Osteocyte (in vitro differentiated cells): Measurements from ENCODE around the gene TAF11L7. TPM values are rescaled to one million over a fixed set of nuclear protein-coding genes. Genes with fewer than 3 reads are reported as not detected.
"Not testable (repeated sequence)": the region's sequence is repeated elsewhere in the genome, so short reads cannot be mapped to it uniquely, and the experiment has no call there.

Experiments
- DNase-seq: peaks from one replicate; pipeline ENCODE4 v3.0.0; 2021; ENCODE audit warnings: mixed read lengths; ENCODE audit not compliant: unreplicated experiment; ENCODE audit errors: extremely low spot score
- H3K27ac Mint-ChIP-seq: one replicate; pipeline ENCODE4 v1.8.0; 2021; ENCODE audit warnings: mild to moderate bottlenecking, mixed read lengths; ENCODE audit not compliant: unreplicated experiment
- H3K27me3 Mint-ChIP-seq: one replicate; pipeline ENCODE4 v1.8.0; 2021; ENCODE audit warnings: mixed read lengths; ENCODE audit not compliant: unreplicated experiment
- H3K36me3 Mint-ChIP-seq: one replicate; pipeline ENCODE4 v1.8.0; 2021; ENCODE audit warnings: mixed read lengths; ENCODE audit not compliant: unreplicated experiment
- H3K4me1 Mint-ChIP-seq: one replicate; pipeline ENCODE4 v1.8.0; 2021; ENCODE audit warnings: mixed read lengths; ENCODE audit not compliant: unreplicated experiment
- H3K4me3 Mint-ChIP-seq: one replicate; pipeline ENCODE4 v1.8.0; 2021; ENCODE audit warnings: mild to moderate bottlenecking, moderate library complexity, mixed read lengths; ENCODE audit not compliant: unreplicated experiment
- H3K9me3 Mint-ChIP-seq: one replicate; pipeline ENCODE4 v1.8.0; 2021; ENCODE audit warnings: mixed read lengths; ENCODE audit not compliant: unreplicated experiment
- total RNA-seq: library from RNA; stranded (reverse); gene quantifications from 2 replicates; pipeline ENCODE4 v1.2.1, GENCODE V29; 2021
- TF ChIP-seq, protein P1 (sequence below): fragments of 200-600 bp; sonication (generic); IDR thresholded peaks from 2 replicates; pipeline ENCODE4 v1.5.0; 2021; ENCODE audit warnings: antibody characterized with exemption, mild to moderate bottlenecking, moderate library complexity

The TAF11L7 gene
- total RNA-seq, 1 donor from 2014 or later, result not detected

DNA sequence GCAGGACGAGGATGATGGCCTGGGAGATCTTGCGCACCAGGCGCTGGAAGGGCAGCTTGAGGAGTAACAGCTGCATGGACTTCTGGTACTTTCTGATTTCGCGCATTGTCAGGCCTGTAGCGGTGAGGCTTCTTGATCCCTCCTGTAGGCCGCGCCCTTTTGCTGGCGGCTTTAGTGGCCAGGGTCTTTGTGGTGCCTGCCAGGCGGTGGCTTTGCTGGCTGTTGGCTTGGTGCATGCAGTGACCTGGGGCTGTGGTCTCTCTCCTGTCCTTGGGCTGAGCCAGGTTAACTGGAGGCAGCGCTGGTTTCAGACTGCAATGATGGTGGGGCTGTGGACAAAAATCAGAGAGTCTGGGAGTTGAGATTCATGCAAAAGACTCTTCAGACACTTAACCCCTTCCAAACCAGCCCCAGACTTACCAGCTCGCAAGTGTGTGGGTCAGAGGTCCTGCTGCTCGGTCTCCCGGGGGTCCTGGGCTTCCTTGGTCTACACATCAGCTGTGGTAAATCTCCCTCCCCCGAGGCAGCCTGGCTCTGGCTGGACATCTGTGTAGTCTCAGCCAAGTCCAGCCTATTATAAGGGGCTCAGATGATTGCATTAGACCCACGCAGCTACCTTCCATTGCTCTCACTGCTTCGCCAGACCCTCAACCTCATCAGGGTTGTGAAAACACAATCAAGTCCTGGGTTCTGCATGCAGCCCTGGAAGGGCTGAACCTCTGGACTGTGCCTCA lies 29.5 kb upstream of the TAF11L7 start:
- Mint-ChIP-seq H3K4me3 (no peak overlapping the region), H3K4me1 (no peaks in the 10 kb centered on the region)
- TF ChIP-seq, protein P1, sequence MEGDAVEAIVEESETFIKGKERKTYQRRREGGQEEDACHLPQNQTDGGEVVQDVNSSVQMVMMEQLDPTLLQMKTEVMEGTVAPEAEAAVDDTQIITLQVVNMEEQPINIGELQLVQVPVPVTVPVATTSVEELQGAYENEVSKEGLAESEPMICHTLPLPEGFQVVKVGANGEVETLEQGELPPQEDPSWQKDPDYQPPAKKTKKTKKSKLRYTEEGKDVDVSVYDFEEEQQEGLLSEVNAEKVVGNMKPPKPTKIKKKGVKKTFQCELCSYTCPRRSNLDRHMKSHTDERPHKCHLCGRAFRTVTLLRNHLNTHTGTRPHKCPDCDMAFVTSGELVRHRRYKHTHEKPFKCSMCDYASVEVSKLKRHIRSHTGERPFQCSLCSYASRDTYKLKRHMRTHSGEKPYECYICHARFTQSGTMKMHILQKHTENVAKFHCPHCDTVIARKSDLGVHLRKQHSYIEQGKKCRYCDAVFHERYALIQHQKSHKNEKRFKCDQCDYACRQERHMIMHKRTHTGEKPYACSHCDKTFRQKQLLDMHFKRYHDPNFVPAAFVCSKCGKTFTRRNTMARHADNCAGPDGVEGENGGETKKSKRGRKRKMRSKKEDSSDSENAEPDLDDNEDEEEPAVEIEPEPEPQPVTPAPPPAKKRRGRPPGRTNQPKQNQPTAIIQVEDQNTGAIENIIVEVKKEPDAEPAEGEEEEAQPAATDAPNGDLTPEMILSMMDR, result no peak

DNA sequence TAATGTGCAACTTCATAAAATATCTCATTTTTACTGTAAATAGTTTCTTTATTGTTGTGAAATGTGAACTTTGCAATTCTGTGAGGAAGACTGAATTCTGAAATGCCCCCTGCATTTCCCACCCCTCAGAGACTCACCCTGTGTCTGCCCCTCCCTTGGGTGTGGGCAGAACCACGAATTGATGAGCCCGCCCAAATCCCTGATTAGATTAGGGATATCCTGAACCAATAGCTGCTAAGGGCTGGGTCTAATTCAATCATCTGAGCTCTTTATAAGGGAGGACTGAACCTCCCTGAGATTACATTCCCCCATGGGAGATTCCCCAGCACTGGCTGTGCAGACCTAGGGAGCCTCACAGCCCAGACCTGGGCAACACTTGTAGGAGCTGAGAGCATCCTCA lies 24.5 kb upstream of the TAF11L7 start, which contains the start of gene TAF11L12:
TAF11L12 (plus strand) TSS at position 301 of the 400 bp plus-strand sequence.
- DNase-seq, H3K4me1 Mint-ChIP-seq, H3K4me3 Mint-ChIP-seq, H3K27me3 Mint-ChIP-seq, H3K9me3 Mint-ChIP-seq, H3K36me3 Mint-ChIP-seq, H3K27ac Mint-ChIP-seq: not testable (repeated sequence)

More for the DNA sequence above, 29.5 kb upstream of the TAF11L7 start:
- Mint-ChIP-seq H3K27me3 (peaks cover 3% of the 10 kb centered on the region), H3K36me3 (no peaks in the 10 kb centered on the region), H3K9me3 (peaks cover 7% of the 10 kb centered on the region), H3K27ac (no peak overlapping the region)
- no peak for DNase-seq

DNA sequence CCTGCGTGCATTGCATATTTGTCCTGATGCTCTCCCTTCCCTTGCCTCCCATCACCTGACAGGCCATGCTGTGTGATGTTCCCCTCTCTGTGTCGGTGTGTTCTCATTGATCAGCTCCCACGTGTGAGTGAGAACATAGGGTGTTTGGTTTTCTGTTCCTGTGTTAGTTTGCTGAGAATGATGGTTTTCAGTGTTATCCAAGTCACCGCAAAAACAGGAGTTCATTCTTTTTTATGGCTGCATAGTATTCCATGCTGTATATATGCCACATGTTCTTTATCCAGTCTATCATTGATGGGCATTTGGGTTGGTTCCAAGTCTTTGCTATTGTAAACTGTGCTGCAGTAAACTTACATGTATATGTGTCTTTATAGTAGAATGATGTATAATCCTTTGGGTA lies 21.9 kb upstream of the TAF11L7 start:
- not testable (repeated sequence) for H3K27me3 Mint-ChIP-seq, H3K4me3 Mint-ChIP-seq, H3K27ac Mint-ChIP-seq, H3K9me3 Mint-ChIP-seq, DNase-seq, H3K36me3 Mint-ChIP-seq
- H3K4me1 Mint-ChIP-seq, result peaks cover 17% of the 10 kb centered on the region

DNA sequence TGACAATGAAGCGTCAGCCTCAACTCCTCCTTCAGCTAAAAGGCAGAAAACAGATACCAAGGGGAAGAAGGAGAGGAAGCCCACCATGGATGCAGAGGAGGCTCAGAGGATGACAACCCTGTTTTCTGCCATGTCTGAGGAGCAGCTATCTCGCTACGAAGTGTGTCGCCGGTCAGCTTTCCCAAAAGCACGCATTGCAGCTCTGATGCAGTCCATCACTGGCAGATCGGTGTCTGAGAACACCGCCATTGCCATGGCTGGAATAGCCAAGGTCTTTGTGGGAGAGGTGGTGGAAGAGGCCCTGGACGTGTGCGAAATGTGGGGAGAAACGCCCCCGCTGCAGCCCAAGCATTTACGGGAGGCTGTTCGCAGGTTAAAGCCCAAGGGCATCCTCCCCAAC lies 19.4 kb upstream of the TAF11L7 start:
- Mint-ChIP-seq H3K27ac (no peak overlapping the region), H3K4me3 (no peak overlapping the region), H3K4me1 (peaks cover 17% of the 10 kb centered on the region), H3K27me3 (no peaks in the 10 kb centered on the region), H3K9me3 (no peaks in the 10 kb centered on the region), H3K36me3 (no peaks in the 10 kb centered on the region)
- no peak for DNase-seq
- TF ChIP-seq, protein P1, result no peak

DNA sequence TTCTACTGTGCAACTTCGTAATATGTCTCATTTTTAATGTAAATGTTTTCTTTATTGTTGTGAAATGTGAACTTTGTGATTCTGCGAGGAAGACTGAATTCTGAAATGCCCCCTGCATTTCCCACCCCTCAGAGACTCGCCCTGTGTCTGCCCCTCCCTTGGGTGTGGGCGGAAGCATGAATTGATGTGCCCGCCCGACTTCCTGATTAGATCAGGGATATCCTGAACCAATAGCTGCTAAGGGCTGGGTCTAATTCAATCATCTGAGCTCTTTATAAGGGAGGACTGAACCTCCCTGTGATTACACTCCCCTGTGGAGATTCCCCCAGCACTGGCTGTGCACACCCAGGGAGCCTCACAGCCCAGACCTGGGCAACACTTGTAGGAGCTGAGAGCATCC lies 18.3 kb upstream of the TAF11L7 start, which contains the start of gene TAF11L11:
TAF11L11 (plus strand) TSS at position 304 of the 400 bp plus-strand sequence.
- not testable (repeated sequence) for H3K9me3 Mint-ChIP-seq, H3K27me3 Mint-ChIP-seq, H3K4me3 Mint-ChIP-seq, H3K36me3 Mint-ChIP-seq, H3K27ac Mint-ChIP-seq, DNase-seq
- H3K4me1 Mint-ChIP-seq, result peaks cover 17% of the 10 kb centered on the region

DNA sequence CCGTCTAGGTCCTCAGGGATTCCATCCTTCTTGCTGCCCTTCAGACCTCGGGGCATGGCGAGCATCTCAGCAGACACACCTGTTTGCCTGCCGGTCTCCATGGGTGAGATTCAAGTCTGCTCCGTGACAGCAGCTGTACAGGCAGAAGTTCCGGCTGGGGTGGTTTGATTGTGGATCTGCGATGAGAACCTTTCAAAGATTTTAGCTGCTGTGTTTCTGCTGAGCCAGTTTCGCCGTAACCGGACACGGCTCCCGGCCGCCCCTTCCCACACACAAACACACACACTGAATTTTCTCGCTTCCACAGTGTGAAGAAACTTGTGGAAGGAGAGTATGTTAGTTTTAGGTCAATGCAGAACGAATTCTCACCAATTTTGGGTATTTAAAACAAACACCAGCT lies 12.2 kb upstream of the TAF11L7 start, which contains the start of gene TAF11L10:
TAF11L10 (minus strand) TSS at position 101 of the 400 bp plus-strand sequence.
- not testable (repeated sequence) for H3K4me1 Mint-ChIP-seq, H3K36me3 Mint-ChIP-seq, H3K4me3 Mint-ChIP-seq, H3K9me3 Mint-ChIP-seq, H3K27ac Mint-ChIP-seq, DNase-seq, H3K27me3 Mint-ChIP-seq

DNA sequence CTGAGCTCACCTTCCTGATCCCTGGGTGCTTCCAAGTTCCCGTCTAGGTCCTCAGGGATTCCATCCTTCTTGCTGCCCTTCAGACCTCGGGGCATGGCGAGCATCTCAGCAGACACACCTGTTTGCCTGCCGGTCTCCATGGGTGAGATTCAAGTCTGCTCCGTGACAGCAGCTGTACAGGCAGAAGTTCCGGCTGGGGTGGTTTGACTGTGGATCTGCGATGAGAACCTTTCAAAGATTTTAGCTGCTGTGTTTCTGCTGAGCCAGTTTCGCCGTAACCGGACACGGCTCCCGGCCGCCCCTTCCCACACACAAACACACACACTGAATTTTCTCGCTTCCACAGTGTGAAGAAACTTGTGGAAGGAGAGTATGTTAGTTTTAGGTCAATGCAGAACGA lies 8.7 kb upstream of the TAF11L7 start, which contains the start of gene TAF11L9:
TAF11L9 (minus strand) TSS at position 140 of the 400 bp plus-strand sequence.
- H3K27ac Mint-ChIP-seq, H3K4me3 Mint-ChIP-seq, H3K36me3 Mint-ChIP-seq, H3K9me3 Mint-ChIP-seq, H3K27me3 Mint-ChIP-seq, H3K4me1 Mint-ChIP-seq: not testable (repeated sequence)
- DNase-seq, result peak; percentile 92

DNA sequence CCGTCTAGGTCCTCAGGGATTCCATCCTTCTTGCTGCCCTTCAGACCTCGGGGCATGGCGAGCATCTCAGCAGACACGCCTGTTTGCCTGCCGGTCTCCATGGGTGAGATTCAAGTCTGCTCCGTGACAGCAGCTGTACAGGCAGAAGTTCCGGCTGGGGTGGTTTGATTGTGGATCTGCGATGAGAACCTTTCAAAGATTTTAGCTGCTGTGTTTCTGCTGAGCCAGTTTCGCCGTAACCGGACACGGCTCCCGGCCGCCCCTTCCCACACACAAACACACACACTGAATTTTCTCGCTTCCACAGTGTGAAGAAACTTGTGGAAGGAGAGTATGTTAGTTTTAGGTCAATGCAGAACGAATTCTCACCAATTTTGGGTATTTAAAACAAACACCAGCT lies 5.3 kb upstream of the TAF11L7 start, which contains the start of gene TAF11L8:
TAF11L8 (minus strand) TSS at position 101 of the 400 bp plus-strand sequence.
- not testable (repeated sequence) for H3K9me3 Mint-ChIP-seq, H3K4me3 Mint-ChIP-seq, H3K27ac Mint-ChIP-seq, H3K4me1 Mint-ChIP-seq, H3K36me3 Mint-ChIP-seq, H3K27me3 Mint-ChIP-seq, DNase-seq
